GM12873 (cell line): ENCODE results near the gene NID1.

Source experiments
- TF ChIP-seq, protein P1 (sequence below): IDR thresholded peaks from 2 replicates; pipeline ENCODE4 v1.5.1; 2012; ENCODE audit warnings: low read depth, mild to moderate bottlenecking, moderate library complexity, low read length, control low read depth; ENCODE audit not compliant: insufficient read depth; ENCODE audit errors: missing control alignments

Gene NID1

GRCh38 chr1:235974616-235975015, 90.3 kb downstream of the NID1 start:
- TF ChIP-seq, protein P1, sequence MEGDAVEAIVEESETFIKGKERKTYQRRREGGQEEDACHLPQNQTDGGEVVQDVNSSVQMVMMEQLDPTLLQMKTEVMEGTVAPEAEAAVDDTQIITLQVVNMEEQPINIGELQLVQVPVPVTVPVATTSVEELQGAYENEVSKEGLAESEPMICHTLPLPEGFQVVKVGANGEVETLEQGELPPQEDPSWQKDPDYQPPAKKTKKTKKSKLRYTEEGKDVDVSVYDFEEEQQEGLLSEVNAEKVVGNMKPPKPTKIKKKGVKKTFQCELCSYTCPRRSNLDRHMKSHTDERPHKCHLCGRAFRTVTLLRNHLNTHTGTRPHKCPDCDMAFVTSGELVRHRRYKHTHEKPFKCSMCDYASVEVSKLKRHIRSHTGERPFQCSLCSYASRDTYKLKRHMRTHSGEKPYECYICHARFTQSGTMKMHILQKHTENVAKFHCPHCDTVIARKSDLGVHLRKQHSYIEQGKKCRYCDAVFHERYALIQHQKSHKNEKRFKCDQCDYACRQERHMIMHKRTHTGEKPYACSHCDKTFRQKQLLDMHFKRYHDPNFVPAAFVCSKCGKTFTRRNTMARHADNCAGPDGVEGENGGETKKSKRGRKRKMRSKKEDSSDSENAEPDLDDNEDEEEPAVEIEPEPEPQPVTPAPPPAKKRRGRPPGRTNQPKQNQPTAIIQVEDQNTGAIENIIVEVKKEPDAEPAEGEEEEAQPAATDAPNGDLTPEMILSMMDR, result no peak

DNA sequence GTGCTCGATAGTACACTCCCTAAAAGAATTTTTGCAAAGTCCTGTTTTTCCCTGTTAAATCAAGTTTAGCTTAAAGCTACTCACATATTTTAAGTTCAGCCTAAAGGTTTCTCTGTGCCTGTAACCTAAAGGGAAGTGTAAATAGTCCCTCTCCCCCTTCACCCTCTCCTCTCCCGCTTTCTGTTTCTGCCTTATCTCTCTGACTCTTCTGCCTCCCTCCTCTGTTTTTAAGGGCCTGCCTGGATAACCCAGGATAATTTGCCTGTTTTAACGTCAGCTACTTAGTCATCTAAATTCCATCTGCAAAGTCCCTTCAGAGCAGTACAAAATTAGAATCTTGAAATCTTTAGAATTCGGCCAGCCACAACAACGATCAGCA, 92.6 kb downstream of the NID1 start:
- TF ChIP-seq, protein P1, result no peak

DNA sequence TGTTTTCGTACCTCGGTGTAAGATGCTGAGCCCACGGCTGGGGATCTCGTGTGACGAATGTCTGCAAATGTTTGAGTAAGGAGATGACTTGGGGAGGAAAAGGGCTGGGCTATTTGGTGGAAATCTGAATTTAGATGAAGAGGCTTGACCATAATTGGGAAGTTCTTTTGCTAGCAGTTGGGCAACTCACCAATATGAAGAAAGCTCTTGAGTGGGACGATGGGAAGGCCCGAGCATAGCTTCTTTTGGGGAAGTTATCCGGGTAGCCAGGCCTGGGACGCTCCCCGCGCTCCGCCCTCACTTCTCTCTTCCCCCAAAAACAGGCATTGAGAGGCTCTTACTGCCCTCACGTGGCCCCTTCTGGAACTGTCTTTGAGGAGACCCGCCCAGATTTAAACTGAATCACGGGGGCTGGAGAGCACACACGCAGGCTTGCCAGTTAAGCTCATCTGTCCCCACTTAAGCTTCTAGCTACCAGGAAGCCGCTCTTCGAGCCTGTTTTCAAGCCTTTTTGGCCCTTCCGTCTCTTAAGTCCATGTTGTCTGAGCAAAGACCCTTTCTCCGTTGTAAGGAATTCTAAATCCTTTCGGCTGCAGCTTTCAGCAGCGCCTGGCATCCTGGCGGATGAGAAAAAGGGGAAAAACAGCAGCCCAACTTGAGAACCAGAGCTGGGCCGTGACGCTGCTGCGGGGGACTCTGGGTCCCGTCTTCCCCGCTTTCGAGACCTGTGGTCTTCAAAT, 93.1 kb downstream of the NID1 start:
- TF ChIP-seq, protein P1, result peak; percentile 83

- TF ChIP-seq, protein P1, result no peak
Measured at GRCh38 chr1:235971020-235971419, 93.9 kb downstream of the NID1 start.

DNA sequence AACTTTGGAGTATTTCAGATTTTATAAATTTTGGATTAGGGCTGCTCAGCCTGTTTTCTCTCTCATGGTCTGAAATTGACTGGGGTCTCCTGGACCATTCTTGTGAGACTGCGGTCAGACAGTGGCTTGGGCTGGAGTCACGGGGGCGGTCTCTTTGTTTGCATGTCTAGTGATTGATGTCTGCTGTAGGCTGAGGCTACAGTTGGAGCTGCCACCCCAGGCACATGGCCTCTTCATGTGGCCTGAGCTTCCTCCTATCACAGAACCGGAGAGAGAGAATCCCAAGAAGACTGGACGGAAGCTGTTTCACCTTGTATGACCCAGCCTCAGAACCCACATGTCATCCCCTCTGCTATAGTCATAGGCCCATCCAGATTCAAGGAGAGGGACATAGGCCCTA, 96.1 kb downstream of the NID1 start:
- TF ChIP-seq, protein P1, result no peak

DNA sequence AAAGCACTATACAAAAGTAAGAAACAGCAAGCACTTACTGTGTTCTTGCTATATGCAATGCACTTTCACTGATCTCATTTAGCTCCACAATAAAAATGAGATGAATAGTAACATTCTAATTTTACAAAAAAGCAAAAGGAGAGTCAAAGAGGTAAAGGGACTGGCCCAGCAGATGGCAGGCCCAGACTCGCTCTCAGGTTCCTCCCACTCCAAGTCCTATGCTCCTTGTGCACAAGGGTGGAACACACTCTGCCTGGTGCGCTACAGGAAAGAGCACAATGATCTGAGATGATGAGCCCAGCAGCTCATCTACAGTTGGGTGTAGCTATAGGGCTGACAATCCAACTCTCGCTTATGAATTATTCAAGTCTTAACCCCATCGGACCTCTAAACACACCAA, 104.1 kb downstream of the NID1 start:
- TF ChIP-seq, protein P1, result no peak

GRCh38 chr1:235958021-235958420, 106.9 kb downstream of the NID1 start:
- TF ChIP-seq, protein P1, result no peak
